GM23248 (cell line): ENCODE results near the gene ALCAM.

Source experiments
- EZH2 ChIP-seq: fragments of 200-600 bp; sonication (generic); IDR thresholded peaks from 2 replicates; pipeline ENCODE4 v1.6.1; 2018; ENCODE audit warnings: antibody characterized with exemption, mild to moderate bottlenecking; ENCODE audit not compliant: insufficient read depth, poor library complexity, severe bottlenecking
- EZH2phosphoT487 ChIP-seq: fragments of 200-600 bp; sonication (generic); IDR thresholded peaks from 2 replicates; pipeline ENCODE4 v1.6.1; 2018; ENCODE audit warnings: antibody characterized with exemption, moderate library complexity, mild to moderate bottlenecking, low read depth; ENCODE audit not compliant: insufficient read depth

- TF ChIP-seq EZH2: no peak
- no peak for TF ChIP-seq EZH2phosphoT487
Observed at GRCh38 chr3:105518203-105518602, 151.5 kb downstream of the ALCAM start.
